GM12873 (cell line): ENCODE data around the gene EPHB2.

ENCODE experiments used
- TF ChIP-seq, protein P1 (sequence below): IDR thresholded peaks from 2 replicates; pipeline ENCODE4 v1.5.1; 2012; ENCODE audit warnings: low read depth, mild to moderate bottlenecking, moderate library complexity, low read length, control low read depth; ENCODE audit not compliant: insufficient read depth; ENCODE audit errors: missing control alignments

EPHB2 gene

DNA sequence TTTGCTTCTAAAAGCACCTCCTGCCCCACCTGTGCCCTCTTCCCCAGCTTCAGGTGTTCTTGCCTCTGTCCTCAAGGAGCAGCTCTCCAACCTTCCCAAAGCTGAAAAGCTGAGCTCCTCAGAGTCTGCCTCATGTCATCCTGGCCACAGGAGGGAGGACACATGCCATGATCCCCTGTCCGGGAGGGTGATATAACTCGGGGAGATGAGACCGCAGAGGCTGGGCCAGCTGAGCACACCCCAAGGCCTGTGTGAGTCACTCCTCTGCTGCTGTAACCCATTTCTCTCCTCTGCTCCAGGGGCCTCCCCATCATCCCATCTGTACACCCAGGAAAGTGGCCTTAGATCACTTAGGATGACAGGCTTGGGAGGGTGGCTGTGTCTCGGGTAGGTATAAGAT lies 49.8 kb downstream of the EPHB2 start:
- TF ChIP-seq, protein P1, sequence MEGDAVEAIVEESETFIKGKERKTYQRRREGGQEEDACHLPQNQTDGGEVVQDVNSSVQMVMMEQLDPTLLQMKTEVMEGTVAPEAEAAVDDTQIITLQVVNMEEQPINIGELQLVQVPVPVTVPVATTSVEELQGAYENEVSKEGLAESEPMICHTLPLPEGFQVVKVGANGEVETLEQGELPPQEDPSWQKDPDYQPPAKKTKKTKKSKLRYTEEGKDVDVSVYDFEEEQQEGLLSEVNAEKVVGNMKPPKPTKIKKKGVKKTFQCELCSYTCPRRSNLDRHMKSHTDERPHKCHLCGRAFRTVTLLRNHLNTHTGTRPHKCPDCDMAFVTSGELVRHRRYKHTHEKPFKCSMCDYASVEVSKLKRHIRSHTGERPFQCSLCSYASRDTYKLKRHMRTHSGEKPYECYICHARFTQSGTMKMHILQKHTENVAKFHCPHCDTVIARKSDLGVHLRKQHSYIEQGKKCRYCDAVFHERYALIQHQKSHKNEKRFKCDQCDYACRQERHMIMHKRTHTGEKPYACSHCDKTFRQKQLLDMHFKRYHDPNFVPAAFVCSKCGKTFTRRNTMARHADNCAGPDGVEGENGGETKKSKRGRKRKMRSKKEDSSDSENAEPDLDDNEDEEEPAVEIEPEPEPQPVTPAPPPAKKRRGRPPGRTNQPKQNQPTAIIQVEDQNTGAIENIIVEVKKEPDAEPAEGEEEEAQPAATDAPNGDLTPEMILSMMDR, result no peak

DNA sequence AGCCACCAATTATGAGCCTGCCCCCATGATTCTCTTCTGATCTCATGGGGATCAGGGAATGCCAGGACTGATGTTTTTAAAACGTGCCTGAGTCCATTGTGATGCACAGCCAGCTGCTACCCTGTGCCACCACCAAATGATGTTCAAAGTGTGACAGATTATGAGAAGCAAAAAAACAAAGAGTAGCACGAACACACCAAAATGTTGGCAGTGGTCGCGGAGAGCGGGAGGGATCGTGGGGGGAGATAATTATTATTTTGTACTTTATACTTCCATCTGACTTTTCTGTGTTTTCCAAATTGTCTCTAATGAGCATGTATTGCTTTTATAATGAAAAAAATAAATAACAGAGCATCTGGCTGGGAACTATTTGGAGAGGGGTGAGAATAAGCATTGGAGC lies 50.5 kb downstream of the EPHB2 start:
- TF ChIP-seq, protein P1, result no peak

DNA sequence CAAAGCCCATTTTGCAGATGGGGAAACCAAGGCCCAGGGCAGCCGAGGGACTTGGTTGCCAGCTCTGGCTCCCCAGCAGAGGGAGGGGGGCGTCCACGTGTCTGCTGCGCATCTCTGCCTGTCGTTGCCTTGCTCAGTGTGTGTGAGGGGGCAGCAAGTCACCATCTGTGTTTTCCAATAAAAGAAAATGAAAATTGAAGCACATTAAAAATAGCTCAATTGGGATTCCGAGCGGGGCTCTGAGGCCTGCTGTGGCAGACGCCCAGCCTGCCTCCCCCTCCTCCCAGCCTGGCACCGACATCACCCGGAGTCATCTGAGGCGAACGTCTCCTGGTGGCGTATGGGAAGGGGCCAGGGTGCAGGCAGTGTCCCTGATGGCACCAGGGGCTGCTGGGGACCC lies 51.2 kb downstream of the EPHB2 start:
- TF ChIP-seq, protein P1, result no peak

DNA sequence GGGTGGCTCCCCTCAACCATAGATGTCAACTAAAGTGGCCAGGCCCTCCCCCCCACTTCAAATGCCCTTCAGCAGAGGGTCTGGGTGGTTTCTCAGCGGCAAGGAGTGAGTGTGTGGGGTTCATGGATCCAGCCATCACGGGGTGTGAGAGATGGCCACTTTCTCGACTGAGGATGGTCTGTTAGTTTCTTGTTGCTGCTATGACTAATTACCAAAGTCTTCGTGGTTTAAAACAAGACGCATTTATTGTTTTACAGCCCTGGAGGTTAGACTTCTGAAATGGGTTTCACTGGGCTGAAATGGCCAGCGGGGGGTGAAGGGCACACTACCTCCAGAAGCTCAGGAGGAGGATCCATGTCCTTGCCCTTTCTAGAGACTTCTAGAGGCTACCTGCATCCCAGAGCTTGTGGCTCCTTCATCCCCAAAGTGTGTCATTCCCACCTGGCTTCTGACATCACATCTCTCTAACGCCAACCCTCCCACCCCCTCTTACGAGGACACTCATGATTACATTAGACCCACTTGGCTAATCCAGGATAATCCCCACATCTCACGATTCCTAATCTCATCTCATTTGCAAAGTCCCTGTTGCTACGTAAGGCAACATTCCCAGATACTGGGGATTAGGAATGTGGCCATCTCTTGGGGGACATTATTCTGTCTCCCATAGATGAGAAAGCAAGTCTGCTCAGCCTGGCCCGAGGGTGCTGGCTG lies 53.0 kb downstream of the EPHB2 start:
- TF ChIP-seq, protein P1, result no peak

DNA sequence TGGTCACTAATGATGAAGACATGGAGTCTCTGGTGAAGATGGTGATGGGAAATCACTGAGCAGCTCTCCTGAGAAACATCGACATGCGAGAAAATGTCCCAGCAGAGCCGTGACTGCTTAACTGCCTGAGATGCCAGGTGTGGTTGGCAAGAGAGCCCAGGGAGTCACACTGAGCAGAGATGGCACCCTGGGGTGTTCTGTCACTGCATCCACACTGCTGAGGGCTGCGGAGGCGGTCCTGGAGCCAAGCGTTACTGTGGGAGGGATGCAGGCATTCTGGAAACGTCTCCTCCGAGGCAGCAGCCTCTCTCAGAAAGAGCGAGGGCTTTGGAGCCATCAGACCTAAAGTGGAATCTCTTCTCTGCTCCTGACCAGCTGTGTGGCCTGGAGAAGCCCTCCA lies 57.2 kb downstream of the EPHB2 start:
- TF ChIP-seq, protein P1, result no peak

DNA sequence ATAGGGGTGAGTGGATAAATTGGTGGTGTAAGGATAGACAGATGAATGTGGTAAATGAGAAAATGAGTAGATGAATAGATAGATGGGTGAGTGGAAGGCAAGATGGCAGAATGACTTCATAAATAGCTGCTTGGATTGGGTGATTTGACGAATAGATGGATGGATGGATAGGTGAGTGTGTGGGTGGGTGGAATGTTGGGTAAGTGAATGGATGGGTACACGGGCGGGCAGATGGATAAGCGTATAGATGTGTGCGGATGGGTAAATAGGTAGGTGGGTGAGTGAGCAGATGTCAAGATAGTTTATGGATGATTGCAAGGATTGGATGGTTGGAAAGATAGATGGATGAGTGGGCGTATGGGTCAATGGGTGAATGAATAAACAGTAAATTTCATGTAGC lies 59.3 kb downstream of the EPHB2 start:
- TF ChIP-seq, protein P1, result no peak

DNA sequence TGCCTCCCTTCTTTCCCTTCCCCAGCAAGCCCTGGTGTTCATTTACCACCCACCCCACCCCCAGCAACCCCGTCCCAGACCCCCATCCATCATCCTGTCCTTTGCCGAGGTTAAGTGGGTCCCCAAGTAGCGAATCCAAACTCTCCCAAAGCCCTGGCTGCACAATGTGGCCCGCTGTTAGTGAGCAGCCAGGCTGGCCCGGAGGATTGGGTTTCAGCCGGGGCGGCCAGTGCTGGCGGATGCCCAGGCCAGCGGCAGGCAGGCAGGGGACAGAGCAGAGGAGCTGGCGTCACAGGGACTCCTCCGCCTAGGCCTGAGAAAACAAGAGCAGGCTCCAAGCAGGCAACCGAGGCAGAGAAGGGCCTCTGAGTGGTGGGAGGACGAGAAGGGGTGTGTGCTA lies 61.4 kb downstream of the EPHB2 start:
- TF ChIP-seq, protein P1, result no peak
